Ishikawa (cell line): ENCODE results near the gene RNF220.

ENCODE experiments used
- EGR1 ChIP-seq: IDR thresholded peaks from 2 replicates; pipeline ENCODE4 v1.6.1; 2012
- EP300 ChIP-seq: IDR thresholded peaks from 2 replicates; pipeline ENCODE4 v1.6.1; 2012; ENCODE audit warnings: borderline replicate concordance
- MAX ChIP-seq: IDR thresholded peaks from 2 replicates; pipeline ENCODE4 v1.6.1; 2012
- NFIC ChIP-seq: IDR thresholded peaks from 2 replicates; pipeline ENCODE4 v1.6.1; 2012
- REST ChIP-seq: IDR thresholded peaks from 2 replicates; pipeline ENCODE4 v1.6.1; 2012; ENCODE audit warnings: low read depth, mild to moderate bottlenecking

- no peak for TF ChIP-seq EGR1
- TF ChIP-seq REST = no peak
- TF ChIP-seq EP300 = no peak
- TF ChIP-seq NFIC = no peak
- no peak for TF ChIP-seq MAX
Measured at GRCh38 chr1:44585315-44585920, 180.4 kb downstream of the RNF220 start.
